T-helper 22 cell (primary cell): ENCODE results near the gene SIM2.

Experiments
- DNase-seq: peaks from one replicate; pipeline ENCODE4 v3.0.0-alpha.2; 2020; ENCODE audit warnings: low read depth

The SIM2 gene

DNA sequence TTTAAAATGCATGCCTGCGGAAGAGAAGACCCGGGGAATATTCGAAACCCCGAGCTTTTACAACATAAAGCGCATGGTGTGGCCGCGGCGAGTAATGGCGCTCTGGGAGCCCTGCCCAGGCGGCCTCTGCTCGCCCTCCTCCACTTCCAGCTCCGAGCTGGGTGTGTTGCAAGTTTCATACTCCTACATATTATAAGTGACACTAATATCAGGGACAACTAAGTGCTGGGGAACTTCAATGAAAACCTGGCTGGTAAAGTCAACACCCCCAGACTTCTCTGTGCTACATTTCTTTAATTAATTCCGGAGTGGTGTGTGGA lies 11.8 kb downstream of the SIM2 start:
- no peak for DNase-seq

DNA sequence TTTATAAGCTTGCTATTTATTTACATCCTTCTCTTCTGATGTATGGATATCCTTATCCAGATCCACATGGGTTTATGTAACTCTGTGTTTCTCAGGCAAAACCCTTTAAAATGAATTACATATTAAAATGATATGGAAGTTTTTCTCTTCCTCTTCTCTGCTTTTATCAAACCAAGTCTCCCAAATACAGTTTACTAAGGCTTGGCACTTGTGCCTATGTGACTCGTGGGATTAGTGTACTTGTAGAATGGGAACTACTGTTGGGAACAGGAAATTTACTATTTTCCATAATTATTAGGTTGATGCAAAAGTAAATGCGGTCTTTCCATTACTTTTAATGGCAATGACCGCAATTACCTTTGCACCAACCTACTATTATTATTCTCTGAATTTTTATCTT lies 14.8 kb downstream of the SIM2 start:
- no peak for DNase-seq

GRCh38 chr21:36716387-36716786 lies 17.5 kb downstream of the SIM2 start:
- DNase-seq = no peak

- no peak for DNase-seq
Measured at GRCh38 chr21:36716836-36717235, 17.9 kb downstream of the SIM2 start.

DNA sequence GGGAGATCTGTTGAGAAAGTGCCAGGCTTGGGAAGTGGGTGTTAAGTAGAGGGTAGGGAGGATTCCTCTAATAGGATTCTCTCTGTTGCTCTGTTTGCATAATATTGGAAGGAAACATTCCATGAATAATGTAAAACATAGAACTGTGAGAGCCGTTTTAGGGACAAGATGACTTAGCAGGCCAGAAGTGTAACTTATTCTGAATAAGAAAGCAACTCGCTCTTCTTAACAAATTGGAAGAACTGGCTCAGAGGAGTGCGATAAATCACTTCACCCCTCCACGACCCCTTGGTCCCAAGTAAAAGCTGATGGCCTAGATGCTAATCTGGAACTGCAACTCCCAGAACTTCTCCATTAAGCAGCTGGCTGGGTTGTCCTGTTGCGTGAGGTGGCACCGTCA lies 19.1 kb downstream of the SIM2 start:
- no peak for DNase-seq

- DNase-seq = no peak
Measured at GRCh38 chr21:36718951-36719501, 20.1 kb downstream of the SIM2 start.

- DNase-seq = no peak
Measured at GRCh38 chr21:36719614-36720013, 20.7 kb downstream of the SIM2 start.

- no peak for DNase-seq
Measured at GRCh38 chr21:36721817-36722216, 22.9 kb downstream of the SIM2 start.

- DNase-seq = no peak
Measured at GRCh38 chr21:36722370-36723368, 23.8 kb downstream of the SIM2 start.

GRCh38 chr21:36723371-36723881 lies 24.5 kb downstream of the SIM2 start:
- DNase-seq = no peak

- DNase-seq = no peak
Measured at GRCh38 chr21:36724660-36725059, 25.7 kb downstream of the SIM2 start.

DNA sequence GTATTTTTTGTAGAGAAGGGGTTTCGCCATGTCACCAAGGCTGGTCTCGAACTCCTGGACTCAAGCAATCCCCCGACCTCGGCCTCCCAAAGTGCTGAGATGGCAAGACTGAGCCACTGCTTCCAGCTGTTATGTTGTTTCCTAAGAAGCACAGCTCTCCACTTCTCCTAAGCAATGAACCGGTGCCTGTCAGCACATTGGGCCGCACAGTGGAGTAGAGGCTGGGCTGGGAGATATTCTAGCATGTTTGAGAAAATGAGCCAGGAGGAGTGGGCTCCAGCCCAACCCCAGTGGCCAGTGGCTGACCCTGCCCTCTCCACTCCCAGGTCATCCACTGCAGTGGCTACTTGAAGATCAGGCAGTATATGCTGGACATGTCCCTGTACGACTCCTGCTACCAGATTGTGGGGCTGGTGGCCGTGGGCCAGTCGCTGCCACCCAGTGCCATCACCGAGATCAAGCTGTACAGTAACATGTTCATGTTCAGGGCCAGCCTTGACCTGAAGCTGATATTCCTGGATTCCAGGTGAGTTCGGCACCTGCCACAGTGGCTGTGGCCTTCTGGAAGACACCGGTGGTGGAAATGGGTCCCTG lies 27.0 kb downstream of the SIM2 start:
- no peak for DNase-seq

DNA sequence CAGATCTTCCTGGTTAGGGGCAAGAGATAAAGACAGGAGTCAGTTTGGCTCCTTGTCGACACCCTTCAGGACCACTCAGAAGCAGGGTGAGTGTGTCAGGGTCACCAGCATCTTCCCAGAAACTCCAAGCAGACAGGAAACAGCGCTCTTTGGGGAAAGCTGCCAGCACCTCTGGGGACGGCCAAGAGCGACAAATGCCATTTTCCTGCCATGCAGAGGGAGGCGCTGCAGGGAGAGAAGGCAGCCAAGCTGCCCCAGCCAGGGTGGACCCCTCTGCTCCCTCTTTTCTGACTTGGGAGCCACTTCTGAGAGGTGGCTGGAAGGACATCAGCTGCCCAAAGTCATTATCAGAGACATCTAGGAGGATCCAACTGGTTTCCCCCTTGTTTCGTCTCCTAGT lies 29.0 kb downstream of the SIM2 start:
- no peak for DNase-seq

DNA sequence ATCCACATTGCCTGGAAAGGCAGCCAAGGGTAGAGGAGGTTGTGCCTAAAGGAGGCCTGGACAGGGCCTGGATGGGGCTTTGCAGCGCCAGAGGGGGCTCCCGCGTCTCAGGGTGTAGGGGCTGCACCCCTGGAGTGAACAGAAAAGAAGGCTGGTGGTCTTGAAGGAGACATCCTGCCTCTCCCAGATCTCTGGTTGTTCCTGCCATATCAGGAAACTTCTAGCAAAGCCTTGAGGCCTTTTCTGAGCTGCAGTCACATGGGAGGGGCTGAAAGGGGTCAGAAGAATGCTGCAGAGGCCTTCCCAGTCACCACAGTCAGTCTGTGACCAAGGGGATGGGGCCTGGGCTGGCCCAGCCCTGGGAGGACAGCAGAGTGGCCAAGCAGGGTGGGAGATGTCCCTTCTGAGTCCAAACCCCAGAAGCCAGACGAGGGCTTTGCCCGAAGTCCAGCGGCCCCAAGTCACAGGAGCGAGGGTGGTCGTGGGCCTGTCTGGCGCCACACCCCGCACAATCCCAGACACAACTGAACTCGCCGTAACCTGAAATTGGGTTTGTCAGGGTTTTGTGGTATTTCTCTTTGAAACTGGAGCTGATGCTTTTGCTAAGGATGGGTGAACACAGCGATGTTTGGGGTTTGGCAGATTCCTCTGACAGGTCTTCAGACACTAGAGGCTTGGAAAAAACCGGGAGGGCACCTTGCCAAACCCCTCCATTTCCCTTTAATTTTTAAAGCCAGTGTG lies 29.6 kb downstream of the SIM2 start:
- no peak for DNase-seq

- no peak for DNase-seq
Measured at GRCh38 chr21:36729310-36729970, 30.5 kb downstream of the SIM2 start.

- no peak for DNase-seq
Measured at GRCh38 chr21:36730291-36731281, 31.7 kb downstream of the SIM2 start.

DNA sequence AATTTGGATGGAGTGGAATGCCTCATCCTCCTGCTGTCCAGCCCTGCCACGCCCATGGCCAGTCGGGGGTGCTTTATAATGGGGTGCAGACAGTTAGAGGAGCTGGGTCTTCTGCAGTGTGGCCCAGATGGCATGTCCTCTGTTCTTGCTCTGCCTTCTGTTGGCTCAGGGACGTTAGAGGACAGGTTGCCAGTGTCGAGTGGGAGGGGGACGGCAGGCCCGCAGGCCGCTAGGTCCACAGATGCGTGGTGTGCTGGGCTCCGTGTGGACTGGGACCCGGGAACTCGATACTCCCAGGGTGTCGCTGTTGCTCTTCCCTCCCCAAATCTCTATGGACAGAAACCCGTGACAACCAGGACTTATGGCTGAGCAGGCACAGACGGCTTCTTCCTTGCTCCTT lies 33.3 kb downstream of the SIM2 start:
- DNase-seq = no peak

DNA sequence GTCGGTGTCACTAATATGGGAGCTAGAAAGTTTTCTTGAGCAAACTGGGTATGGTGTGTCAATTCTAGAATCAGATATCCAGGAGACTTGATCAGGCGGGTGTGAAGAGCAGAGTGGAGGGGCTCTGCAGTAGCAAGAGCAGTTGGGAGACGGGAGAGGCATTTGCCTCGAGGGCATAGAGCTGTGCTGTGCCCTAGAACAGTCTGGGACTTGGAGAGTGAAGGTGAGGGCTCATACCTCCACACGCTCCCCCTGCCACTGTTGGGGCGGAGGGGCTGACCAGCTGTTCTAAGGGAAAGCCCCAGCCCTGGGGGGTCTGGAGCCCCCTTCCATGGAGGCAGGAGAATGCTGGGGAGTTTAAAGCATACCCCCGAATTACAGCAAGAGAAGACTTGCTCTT lies 33.8 kb downstream of the SIM2 start:
- no peak for DNase-seq

GRCh38 chr21:36733857-36734256 lies 34.9 kb downstream of the SIM2 start:
- no peak for DNase-seq

GRCh38 chr21:36734367-36735200 lies 35.7 kb downstream of the SIM2 start:
- DNase-seq = no peak
